ENCODE results near the gene TRNT1. TPM values are rescaled to one million over a fixed set of nuclear protein-coding genes. Genes with fewer than 3 reads are reported as not detected.

Gene TRNT1
- total RNA-seq, 1 experiment from 2014 or later, result 26.2 TPM

DNA sequence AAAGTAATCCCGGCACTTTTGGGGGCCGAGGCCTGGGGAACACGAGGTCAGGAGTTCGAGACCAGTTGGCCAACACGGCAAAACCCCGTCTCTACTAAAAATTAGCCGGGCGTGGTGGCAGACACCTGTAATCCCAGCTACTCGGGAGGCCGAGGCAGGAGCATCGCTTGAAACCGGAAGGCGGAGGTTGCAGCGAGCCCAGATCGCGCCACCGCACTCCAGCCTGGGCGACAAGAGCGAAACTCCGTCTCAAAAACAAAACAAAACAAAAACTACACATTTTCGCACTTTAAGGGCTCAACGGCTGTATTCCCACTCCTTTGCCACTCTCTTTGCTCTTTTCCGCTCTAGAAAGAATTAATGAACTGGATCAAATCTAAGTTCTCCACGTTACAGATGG is 763 bp upstream of the TRNT1 start:
- DNase-seq (no peak), ATAC-seq (no peak)
- Histone ChIP-seq H3K4me3 (ENCODE audit: low read length) (peak overlapping the region; percentile 86), H2AFZ (ENCODE audit: low read length) (peak overlapping the region; percentile 99), H3K9ac (ENCODE audit: low read length) (peak overlapping the region; percentile 97), H3K4me2 (ENCODE audit: low read length) (peak overlapping the region; percentile 97), H3K4me1 (ENCODE audit: insufficient read depth, low read length) (peaks cover 19% of the 10 kb centered on the region), H3K27me3 (ENCODE audit: low read length) (no peaks in the 10 kb centered on the region), H3K79me2 (ENCODE audit: low read length) (peaks cover 40% of the 10 kb centered on the region), H3K27ac (ENCODE audit: low read length) (0 out of 2 replicates have a peak overlapping the region, but pooled peaks have one; percentile 17), H3K36me3 (ENCODE audit: low read depth, low read length) (peaks cover 21% of the 10 kb centered on the region), H3K9me3 (ENCODE audit: low read length) (no peaks in the 10 kb centered on the region), H3F3A (ENCODE audit: low read length, unreplicated experiment) (no peaks in the 10 kb centered on the region), H4K20me1 (ENCODE audit: low read length) (no peaks in the 10 kb centered on the region), H3K9me2 (replicated peaks; ENCODE audit: low read length) (no peaks in the 10 kb centered on the region)
- ChIA-PET CTCF (no interaction called here), POLR2A (ENCODE audit: unreplicated experiment) (no interaction called here)
- intact Hi-C loops (cut with micrococcal nuclease), result loop anchor here (2.0 to 10.0 kb wide), 2 partner anchors 53 to 1169 kb away; partner anchors contain the start of gene CRBN
- TSS peak; percentile 83 for BruUV-seq (replicated peaks)
- TF ChIP-seq EZH2phosphoT487 (IDR thresholded peaks at IDR 0.05; ENCODE audit: borderline replicate concordance, low read length) (no peak), EZH2 (IDR thresholded peaks at IDR 0.05; ENCODE audit: low read length, unreplicated experiment) (no peak), CTCF (conservative IDR thresholded peaks at IDR 0.05; ENCODE audit: low read depth, low read length) (no peak)

DNA sequence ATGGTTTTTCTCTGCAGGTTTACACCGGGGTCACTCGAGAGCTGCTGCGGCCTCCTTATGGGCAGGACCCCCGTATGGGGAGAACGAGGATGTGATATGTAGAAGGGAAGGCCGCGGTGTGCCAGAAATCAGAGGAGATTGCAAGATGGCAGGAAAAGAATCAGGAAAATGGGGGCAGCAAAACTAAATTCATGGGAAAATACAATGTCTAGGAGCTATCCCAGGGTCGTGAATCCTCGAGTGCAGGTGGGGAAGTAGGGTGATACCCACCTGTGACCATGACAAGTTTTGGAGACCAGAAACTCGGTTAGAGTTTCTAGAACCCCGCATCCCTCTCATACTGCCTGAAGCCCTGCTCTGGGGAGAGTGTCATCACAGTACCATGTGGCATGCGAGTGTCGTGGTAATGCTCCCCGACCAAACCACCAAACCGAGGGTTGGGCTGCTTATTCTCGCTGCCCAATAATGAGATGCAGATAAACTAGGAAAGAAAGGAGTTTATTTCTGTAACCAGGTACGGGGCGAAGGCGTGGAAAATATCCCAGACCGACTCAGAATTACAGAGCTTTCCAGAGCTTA is 781 bp downstream of the TRNT1 start:
- no peaks in the 10 kb centered on the region for H3K27me3 ChIP-seq (ENCODE audit: low read length)
- H4K20me1 ChIP-seq (ENCODE audit: low read length), result no peaks in the 10 kb centered on the region
- H3K36me3 ChIP-seq (ENCODE audit: low read depth, low read length), result peaks cover 25% of the 10 kb centered on the region
- peaks cover 44% of the 10 kb centered on the region for H3K79me2 ChIP-seq (ENCODE audit: low read length)
- peak overlapping the region; percentile 97 for H3K4me2 ChIP-seq (ENCODE audit: low read length)
- ChIA-PET CTCF (no interaction called here), POLR2A (ENCODE audit: unreplicated experiment) (interaction anchor here (0.6 kb wide), 1 partner anchor 1099 kb away, joined by 3 read pairs; no protein-coding TSS in a partner anchor)
- ATAC-seq (peak; percentile 17), DNase-seq (peak; percentile 14)
- no TSS peak for BruUV-seq (replicated peaks)
- no peaks in the 10 kb centered on the region for H3F3A ChIP-seq (ENCODE audit: low read length, unreplicated experiment)
- H3K27ac ChIP-seq (ENCODE audit: low read length), result peak overlapping the region; percentile 66
- peak overlapping the region; percentile 99 for H2AFZ ChIP-seq (ENCODE audit: low read length)
- no peak for TF ChIP-seq EZH2 (IDR thresholded peaks at IDR 0.05; ENCODE audit: low read length, unreplicated experiment)
- no peak for TF ChIP-seq EZH2phosphoT487 (IDR thresholded peaks at IDR 0.05; ENCODE audit: borderline replicate concordance, low read length)
- TF ChIP-seq CTCF (conservative IDR thresholded peaks at IDR 0.05; ENCODE audit: low read depth, low read length), result no peak
- no peaks in the 10 kb centered on the region for H3K9me3 ChIP-seq (ENCODE audit: low read length)
- intact Hi-C loops (cut with micrococcal nuclease), result loop anchor here (2.0 to 10.0 kb wide), 2 partner anchors 51 to 1167 kb away; partner anchors contain the start of gene CRBN
- H3K9ac ChIP-seq (ENCODE audit: low read length), result peak overlapping the region; percentile 97
- H3K4me3 ChIP-seq (ENCODE audit: low read length), result peak overlapping the region; percentile 86
- H3K4me1 ChIP-seq (ENCODE audit: insufficient read depth, low read length), result peaks cover 19% of the 10 kb centered on the region
- no peaks in the 10 kb centered on the region for H3K9me2 ChIP-seq (replicated peaks; ENCODE audit: low read length)

DNA sequence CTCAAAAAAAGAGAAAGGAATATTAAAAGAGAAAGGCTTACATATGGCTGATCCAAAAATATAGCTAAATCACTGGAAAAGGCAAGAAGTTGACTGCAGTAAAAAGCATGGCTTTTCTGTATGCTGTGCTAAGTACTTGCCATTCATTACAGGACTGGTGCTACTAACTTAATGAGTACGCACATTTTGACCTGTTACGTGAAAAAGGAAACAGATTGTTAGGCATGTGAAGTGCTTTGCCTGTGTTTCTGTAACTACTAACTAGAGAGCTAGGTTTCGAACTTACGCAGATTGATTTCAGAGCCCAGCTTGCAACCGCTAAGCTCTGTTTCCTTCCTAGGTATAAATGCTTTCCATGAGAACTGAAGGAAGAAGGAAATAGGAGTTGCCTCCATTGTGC is 2.8 kb downstream of the TRNT1 start:
- POLR2A ChIA-PET (ENCODE audit: unreplicated experiment), result no interaction called here

More for the DNA sequence above, 2.8 kb downstream of the TRNT1 start:
- Histone ChIP-seq H3K27me3 (ENCODE audit: low read length) (no peaks in the 10 kb centered on the region), H3K9me3 (ENCODE audit: low read length) (no peaks in the 10 kb centered on the region), H3K9ac (ENCODE audit: low read length) (no peak overlapping the region), H3K4me2 (ENCODE audit: low read length) (peak overlapping the region; percentile 4; the same call in 1 of the 2 replicates), H3K36me3 (ENCODE audit: low read depth, low read length) (peaks cover 29% of the 10 kb centered on the region), H3K9me2 (replicated peaks; ENCODE audit: low read length) (no peaks in the 10 kb centered on the region), H3F3A (ENCODE audit: low read length, unreplicated experiment) (no peaks in the 10 kb centered on the region), H3K27ac (ENCODE audit: low read length) (no peak overlapping the region), H4K20me1 (ENCODE audit: low read length) (peaks cover 12% of the 10 kb centered on the region; the same call in 1 of the 2 replicates), H2AFZ (ENCODE audit: low read length) (no peak overlapping the region), H3K4me3 (ENCODE audit: low read length) (no peak overlapping the region), H3K79me2 (ENCODE audit: low read length) (peaks cover 64% of the 10 kb centered on the region), H3K4me1 (ENCODE audit: insufficient read depth, low read length) (peaks cover 19% of the 10 kb centered on the region)
- DNase-seq, result no peak
- TF ChIP-seq EZH2phosphoT487 (IDR thresholded peaks at IDR 0.05; ENCODE audit: borderline replicate concordance, low read length), result no peak
- no peak for TF ChIP-seq EZH2 (IDR thresholded peaks at IDR 0.05; ENCODE audit: low read length, unreplicated experiment)
- no peak for TF ChIP-seq CTCF (conservative IDR thresholded peaks at IDR 0.05; ENCODE audit: low read depth, low read length)
- CTCF ChIA-PET, result no interaction called here
- no peak for ATAC-seq
- intact Hi-C loops (cut with micrococcal nuclease), result loop anchor here (10.0 kb wide), 1 partner anchor 1165 kb away; no protein-coding TSS in a partner anchor
- no TSS peak for BruUV-seq (replicated peaks)
